ENCODE measurements around the gene MSH3.
A peak's percentile ranks its signal among the peaks of the same experiment; 100 is the strongest.
"Not testable (repeated sequence)": the region's sequence is repeated elsewhere in the genome, so short reads cannot be mapped to it uniquely, and the experiment has no call there.

The MSH3 gene

GRCh38 chr5:80825786-80826460, 171.5 kb downstream of the MSH3 start:
- DNase-seq (ENCODE audit: low spot score in 2 of 2): no peak
- no peaks in the 10 kb centered on the region for H3K4me1 Mint-ChIP-seq

GRCh38 chr5:80834710-80835109, 180.3 kb downstream of the MSH3 start:
- DNase-seq (ENCODE audit: low spot score in 2 of 2) (no peak), ATAC-seq (replicated peaks; ENCODE audit: extremely low read depth, poor library complexity, severe bottlenecking) (no peak)
- Mint-ChIP-seq H3K9me3 (no peaks in the 10 kb centered on the region), H3K4me3 (no peak overlapping the region), H3K4me1 (peaks cover 14% of the 10 kb centered on the region), H3K27me3 (no peaks in the 10 kb centered on the region), H3K36me3 (ENCODE audit: insufficient read depth) (no peaks in the 10 kb centered on the region), H3K27ac (ENCODE audit: low read depth) (no peak overlapping the region)

More at GRCh38 chr5:80825786-80826460, 171.5 kb downstream of the MSH3 start:
- Mint-ChIP-seq H3K36me3 (ENCODE audit: insufficient read depth) (peaks cover 4% of the 10 kb centered on the region), H3K4me3 (no peak overlapping the region), H3K27me3 (no peaks in the 10 kb centered on the region), H3K27ac (ENCODE audit: low read depth) (no peak overlapping the region), H3K9me3 (peaks cover 6% of the 10 kb centered on the region)
- ATAC-seq (replicated peaks; ENCODE audit: extremely low read depth, poor library complexity, severe bottlenecking): no peak

- H3K27me3 Mint-ChIP-seq: no peaks in the 10 kb centered on the region
- ATAC-seq (replicated peaks; ENCODE audit: extremely low read depth, poor library complexity, severe bottlenecking) (no peak), DNase-seq (ENCODE audit: low spot score in 2 of 2) (no peak)
- H3K27ac Mint-ChIP-seq (ENCODE audit: low read depth): no peak overlapping the region
- peaks cover 14% of the 10 kb centered on the region for H3K4me1 Mint-ChIP-seq
- H3K36me3 Mint-ChIP-seq (ENCODE audit: insufficient read depth): no peaks in the 10 kb centered on the region
- no peak overlapping the region for H3K4me3 Mint-ChIP-seq
- H3K9me3 Mint-ChIP-seq: no peaks in the 10 kb centered on the region
Observed at GRCh38 chr5:80835128-80835527, 180.7 kb downstream of the MSH3 start.

- ATAC-seq (replicated peaks; ENCODE audit: extremely low read depth, poor library complexity, severe bottlenecking) (peak; percentile 80), DNase-seq (ENCODE audit: low spot score in 2 of 2) (no peak)
- Mint-ChIP-seq H3K9me3 (no peaks in the 10 kb centered on the region), H3K36me3 (ENCODE audit: insufficient read depth) (no peaks in the 10 kb centered on the region), H3K27ac (ENCODE audit: low read depth) (peak overlapping the region; percentile 84), H3K4me3 (no peak overlapping the region), H3K27me3 (no peaks in the 10 kb centered on the region), H3K4me1 (peaks cover 14% of the 10 kb centered on the region)
Observed at GRCh38 chr5:80837679-80838078, 183.2 kb downstream of the MSH3 start.

GRCh38 chr5:80841026-80841797, 186.8 kb downstream of the MSH3 start:
- not testable (repeated sequence) for ATAC-seq (replicated peaks; ENCODE audit: extremely low read depth, poor library complexity, severe bottlenecking); H3K27ac Mint-ChIP-seq (ENCODE audit: low read depth); H3K9me3 Mint-ChIP-seq; H3K27me3 Mint-ChIP-seq; H3K36me3 Mint-ChIP-seq (ENCODE audit: insufficient read depth); H3K4me3 Mint-ChIP-seq; DNase-seq (ENCODE audit: low spot score in 2 of 2)
- peaks cover 42% of the 10 kb centered on the region for H3K4me1 Mint-ChIP-seq

GRCh38 chr5:80846422-80846821, 192.0 kb downstream of the MSH3 start:
- H3K27me3 Mint-ChIP-seq; H3K27ac Mint-ChIP-seq (ENCODE audit: low read depth); H3K36me3 Mint-ChIP-seq (ENCODE audit: insufficient read depth); ATAC-seq (replicated peaks; ENCODE audit: extremely low read depth, poor library complexity, severe bottlenecking); DNase-seq (ENCODE audit: low spot score in 2 of 2); H3K4me3 Mint-ChIP-seq; H3K9me3 Mint-ChIP-seq: not testable (repeated sequence)
- peaks cover 35% of the 10 kb centered on the region for H3K4me1 Mint-ChIP-seq

- not testable (repeated sequence) for H3K36me3 Mint-ChIP-seq (ENCODE audit: insufficient read depth); ATAC-seq (replicated peaks; ENCODE audit: extremely low read depth, poor library complexity, severe bottlenecking); DNase-seq (ENCODE audit: low spot score in 2 of 2); H3K27ac Mint-ChIP-seq (ENCODE audit: low read depth); H3K4me3 Mint-ChIP-seq; H3K9me3 Mint-ChIP-seq; H3K27me3 Mint-ChIP-seq
- peaks cover 29% of the 10 kb centered on the region for H3K4me1 Mint-ChIP-seq
Observed at GRCh38 chr5:80850168-80850567, 195.7 kb downstream of the MSH3 start.

GRCh38 chr5:80852331-80853245, 198.1 kb downstream of the MSH3 start:
- Mint-ChIP-seq H3K9me3 (peaks cover 10% of the 10 kb centered on the region), H3K4me1 (peaks cover 14% of the 10 kb centered on the region), H3K36me3 (ENCODE audit: insufficient read depth) (peaks cover 9% of the 10 kb centered on the region), H3K4me3 (no peak overlapping the region), H3K27ac (ENCODE audit: low read depth) (no peak overlapping the region), H3K27me3 (no peaks in the 10 kb centered on the region)
- DNase-seq (ENCODE audit: low spot score in 2 of 2): no peak
- no peak for ATAC-seq (replicated peaks; ENCODE audit: extremely low read depth, poor library complexity, severe bottlenecking)

- Mint-ChIP-seq H3K4me1 (peaks cover 14% of the 10 kb centered on the region), H3K27me3 (no peaks in the 10 kb centered on the region), H3K4me3 (no peak overlapping the region), H3K27ac (ENCODE audit: low read depth) (no peak overlapping the region), H3K9me3 (peaks cover 7% of the 10 kb centered on the region), H3K36me3 (ENCODE audit: insufficient read depth) (peaks cover 9% of the 10 kb centered on the region)
- DNase-seq (ENCODE audit: low spot score in 2 of 2) (no peak), ATAC-seq (replicated peaks; ENCODE audit: extremely low read depth, poor library complexity, severe bottlenecking) (no peak)
Observed at GRCh38 chr5:80853413-80853812, 199.0 kb downstream of the MSH3 start.

- no peaks in the 10 kb centered on the region for H3K27me3 Mint-ChIP-seq
- DNase-seq (ENCODE audit: low spot score in 2 of 2) (no peak), ATAC-seq (replicated peaks; ENCODE audit: extremely low read depth, poor library complexity, severe bottlenecking) (no peak)
- no peak overlapping the region for H3K4me3 Mint-ChIP-seq
- peak overlapping the region; percentile 24 for H3K27ac Mint-ChIP-seq (ENCODE audit: low read depth)
- peaks cover 6% of the 10 kb centered on the region for H3K9me3 Mint-ChIP-seq
- peaks cover 14% of the 10 kb centered on the region for H3K4me1 Mint-ChIP-seq
- H3K36me3 Mint-ChIP-seq (ENCODE audit: insufficient read depth): peaks cover 9% of the 10 kb centered on the region
Observed at GRCh38 chr5:80854583-80854982, 200.1 kb downstream of the MSH3 start.

- no peaks in the 10 kb centered on the region for H3K27me3 Mint-ChIP-seq
- ATAC-seq (replicated peaks; ENCODE audit: extremely low read depth, poor library complexity, severe bottlenecking): no peak
- H3K9me3 Mint-ChIP-seq: no peaks in the 10 kb centered on the region
- DNase-seq (ENCODE audit: low spot score in 2 of 2): no peak
- H3K4me1 Mint-ChIP-seq: peaks cover 6% of the 10 kb centered on the region
- no peak overlapping the region for H3K27ac Mint-ChIP-seq (ENCODE audit: low read depth)
- peaks cover 3% of the 10 kb centered on the region for H3K36me3 Mint-ChIP-seq (ENCODE audit: insufficient read depth)
- H3K4me3 Mint-ChIP-seq: no peak overlapping the region
Observed at GRCh38 chr5:80860924-80861613, 206.6 kb downstream of the MSH3 start.

- no peaks in the 10 kb centered on the region for H3K36me3 Mint-ChIP-seq (ENCODE audit: insufficient read depth)
- no peak overlapping the region for H3K27ac Mint-ChIP-seq (ENCODE audit: low read depth)
Observed at GRCh38 chr5:80863708-80864107, 209.3 kb downstream of the MSH3 start.

More at GRCh38 chr5:80863708-80864107, 209.3 kb downstream of the MSH3 start:
- no peak for DNase-seq (ENCODE audit: low spot score in 2 of 2)
- H3K9me3 Mint-ChIP-seq: no peaks in the 10 kb centered on the region
- H3K4me1 Mint-ChIP-seq: peaks cover 6% of the 10 kb centered on the region
- H3K4me3 Mint-ChIP-seq: no peak overlapping the region
- H3K27me3 Mint-ChIP-seq: no peaks in the 10 kb centered on the region
- no peak for ATAC-seq (replicated peaks; ENCODE audit: extremely low read depth, poor library complexity, severe bottlenecking)

All from central memory CD8-positive, alpha-beta T cell (primary cell).